Endothelial cell of umbilical vein (primary cell): ENCODE results near the gene KAT7. TPM values are rescaled to one million over a fixed set of nuclear protein-coding genes. Genes with fewer than 3 reads are reported as not detected.

Source experiments
- BruUV-seq: library from RNA; stranded (reverse); fragments of 400-500 nt; replicated peaks from 2 replicates; lab custom pipeline; 2021; lab: Mats Ljungman, UMichigan
- CTCF ChIA-PET: fragments of 300-600, 350-600 bp; sonication (Branson Sonifier 250); formaldehyde crosslinking; loops from one replicate; lab custom pipeline; 2021; ENCODE audit warnings: antibody characterized with exemption, inconsistent platforms; lab: Charles Lee
- POLR2A ChIA-PET: fragments of 300-600, 350-600 bp; sonication (Branson Sonifier 250); formaldehyde crosslinking; loops from one replicate; lab custom pipeline; 2021; ENCODE audit warnings: antibody characterized with exemption, inconsistent platforms; lab: Charles Lee
- DNase-seq: peaks from one replicate; pipeline ENCODE4 v3.0.0-alpha.2; 2011; ENCODE audit warnings: low read depth, low spot score
- FAIRE-seq: peaks from 2 replicates; lab custom pipeline; 2011; peaks lifted over from hg19 to GRCh38; lab: Jason Lieb, UNC
- H2AFZ ChIP-seq: 2 replicates; pipeline ENCODE4 v1.6.0; 2012; ENCODE audit warnings: low read depth, low read length, control low read depth, inconsistent platforms
- H3K27ac ChIP-seq: 2 replicates; pipeline ENCODE4 v1.5.1; 2011; ENCODE audit warnings: low read depth, mild to moderate bottlenecking, control low read depth, low read length, moderate library complexity; ENCODE audit not compliant: insufficient read depth
- H3K27me3 ChIP-seq, 2 experiments: 2 replicates each; pipeline versions ENCODE4 v1.6.0 to v1.6.1; 2011; ENCODE audit warnings: low read length in 2 of 2, mixed read lengths in 1 of 2; ENCODE audit not compliant: control insufficient read depth in 2 of 2, insufficient read depth in 2 of 2
- H3K36me3 ChIP-seq, 2 experiments: 2 replicates in 1 of 2; 3 replicates in 1 of 2; pipeline ENCODE4 v1.5.1; 2011; ENCODE audit warnings: low read length in 2 of 2, mild to moderate bottlenecking in 1 of 2, moderate library complexity in 1 of 2; ENCODE audit not compliant: control insufficient read depth in 2 of 2, insufficient read depth in 2 of 2; ENCODE audit errors: extremely low read depth in 1 of 2
- H3K4me1 ChIP-seq: 3 replicates; pipeline ENCODE4 v1.5.1; 2011; ENCODE audit warnings: mild to moderate bottlenecking, low read length; ENCODE audit not compliant: control insufficient read depth, insufficient read depth; ENCODE audit errors: extremely low read depth
- H3K4me2 ChIP-seq: 2 replicates; pipeline ENCODE4 v1.6.1; 2011; ENCODE audit warnings: low read length, control low read depth, mixed read lengths; ENCODE audit not compliant: insufficient read depth
- H3K4me3 ChIP-seq, 3 experiments: fragments of 200-600 bp in 1 of 3; sonication (generic), shearing (Covaris generic) in 1 of 3; replicated peaks in 1 of 3; 2 replicates each; pipeline ENCODE4 v1.5.1; 2011 to 2016; ENCODE audit warnings: control low read depth in 3 of 3, low read length in 3 of 3, mild to moderate bottlenecking in 2 of 3, inconsistent platforms in 1 of 3, low read depth in 1 of 3, moderate library complexity in 1 of 3; ENCODE audit not compliant: insufficient read depth in 1 of 3
- H3K79me2 ChIP-seq: 2 replicates; pipeline ENCODE4 v1.6.0; 2012; ENCODE audit warnings: low read length, inconsistent platforms; ENCODE audit not compliant: control insufficient read depth, insufficient read depth
- H3K9ac ChIP-seq: replicated peaks from 2 replicates; pipeline ENCODE3; 2011; ENCODE audit warnings: low read length, control low read depth; ENCODE audit not compliant: insufficient read depth; ENCODE audit errors: extremely low read depth
- H3K9me1 ChIP-seq: replicated peaks from 3 replicates; pipeline ENCODE4 v1.6.0; 2011; ENCODE audit warnings: mild to moderate bottlenecking, low read length; ENCODE audit not compliant: control insufficient read depth, insufficient read depth; ENCODE audit errors: extremely low read depth
- H3K9me3 ChIP-seq: replicated peaks from 2 replicates; pipeline ENCODE4 v1.5.1; 2012; ENCODE audit warnings: low read length, inconsistent platforms; ENCODE audit not compliant: control insufficient read depth, insufficient read depth
- H4K20me1 ChIP-seq: replicated peaks from 2 replicates; pipeline ENCODE3; 2011; ENCODE audit warnings: mild to moderate bottlenecking, low read length; ENCODE audit not compliant: control insufficient read depth, insufficient read depth; ENCODE audit errors: extremely low read depth
- CTCF ChIP-seq, 2 donors: IDR thresholded peaks; 1 replicate in 1 of 2; 2 replicates in 1 of 2; pipeline ENCODE4 v1.5.1; 2011; ENCODE audit warnings: low read length in 2 of 2, mild to moderate bottlenecking in 2 of 2, moderate library complexity in 2 of 2, control low read depth in 1 of 2, inconsistent platforms in 1 of 2, low read depth in 1 of 2; ENCODE audit not compliant: insufficient read depth in 1 of 2; ENCODE audit errors: extremely low read depth in 1 of 2
- EZH2 ChIP-seq: IDR thresholded peaks from 2 replicates; pipeline ENCODE4 v1.6.1; 2012; ENCODE audit warnings: borderline replicate concordance, low read depth, mild to moderate bottlenecking, moderate library complexity, low read length, inconsistent platforms; ENCODE audit not compliant: severe bottlenecking
- FOS ChIP-seq: IDR thresholded peaks from 2 replicates; pipeline ENCODE4 v1.6.1; 2011; ENCODE audit warnings: mild to moderate bottlenecking, low read length, moderate library complexity, borderline replicate concordance; ENCODE audit not compliant: insufficient read depth
- GATA2 ChIP-seq: IDR thresholded peaks from 2 replicates; pipeline ENCODE4 v1.7.0; 2011; ENCODE audit warnings: low read depth, mild to moderate bottlenecking, moderate library complexity, mixed read lengths, low read length; ENCODE audit not compliant: insufficient read length, insufficient read depth
- JUN ChIP-seq: IDR thresholded peaks from 2 replicates; pipeline ENCODE4 v1.6.1; 2011; ENCODE audit warnings: borderline replicate concordance, low read depth; ENCODE audit not compliant: insufficient read length, insufficient read depth
- MYC ChIP-seq: IDR thresholded peaks from one replicate; pipeline ENCODE4 v1.6.1; 2011; ENCODE audit warnings: mild to moderate bottlenecking, low read depth, low read length
- POLR2A ChIP-seq: IDR thresholded peaks from 2 replicates; pipeline ENCODE4 v1.6.1; 2012; ENCODE audit warnings: low read depth, mild to moderate bottlenecking, control low read depth, low read length
- POLR2AphosphoS5 ChIP-seq: IDR thresholded peaks from 2 replicates; pipeline ENCODE4 v1.6.1; 2012; ENCODE audit warnings: low read depth, mild to moderate bottlenecking, control low read depth, low read length, moderate library complexity; ENCODE audit not compliant: insufficient read depth
- dilution Hi-C: fragments of 300-500 bp; cut with MboI; formaldehyde crosslinking; loops from one replicate; pipeline ENCODE4 v1.15.0; 2019; ENCODE audit warnings: low sequenced_read_pairs; ENCODE audit not compliant: extremely low pct_ligation_motif_present
- intact Hi-C: fragments of 100-400 bp; cut with micrococcal nuclease; formaldehyde crosslinking; loops from one replicate; pipeline ENCODE4 v1.10.0; 2022
- polyA plus RNA-seq, 4 experiments: library from polyadenylated mRNA; depleted of rRNA in 3 of 4; stranded (reverse) in 3 of 4; unstranded in 1 of 4; fragments of >200 nt; gene quantifications; 2 replicates each; pipeline versions ENCODE4 v1.2.1 to v1.2.3, GENCODE V29; 2011 to 2012; ENCODE audit warnings: missing spikeins in 1 of 4
- total RNA-seq: library from RNA; stranded (reverse); gene quantifications from 2 replicates; pipeline ENCODE4 v1.2.3, GENCODE V29; 2021
- TF ChIP-seq, protein P1 (sequence below): IDR thresholded peaks from 2 replicates; pipeline ENCODE4 v1.6.1; 2011; ENCODE audit not compliant: insufficient read depth, insufficient read length

KAT7 gene
- total and polyA plus RNA-seq, 2 donors (not counting 3 experiments of a cell fraction or from before 2014, with no cell fraction given) = 44.5 to 66.2 TPM

DNA sequence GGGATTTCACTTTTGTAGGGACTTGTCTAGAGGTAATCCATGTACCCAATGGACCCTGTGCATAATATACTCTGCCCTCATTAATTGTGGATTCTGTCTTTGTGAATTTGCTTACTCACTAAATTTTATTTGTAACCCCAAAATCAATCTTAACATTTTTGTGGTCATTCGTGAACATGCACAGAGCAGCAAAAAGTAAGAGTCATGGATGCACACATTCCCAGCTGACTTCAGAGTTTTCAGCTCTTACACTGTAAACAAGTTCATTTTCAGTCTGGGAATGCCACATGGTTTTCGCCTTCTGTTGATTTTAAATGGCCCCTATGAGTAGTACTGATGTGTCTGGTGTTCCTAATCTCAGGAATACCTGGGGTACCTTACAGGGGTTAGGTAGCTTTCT lies 35.1 kb downstream of the KAT7 start:
- H3K27me3 ChIP-seq = no peaks in the 10 kb centered on the region
- POLR2A ChIA-PET = no interaction called here
- CTCF ChIA-PET = interaction anchor here (1.4 kb wide), 1 partner anchor 12 kb away, joined by 4 read pairs; no protein-coding TSS in a partner anchor
- no peak for FAIRE-seq
- H3K27ac ChIP-seq = no peak overlapping the region
- H2AFZ ChIP-seq = no peak overlapping the region
- H3K36me3 ChIP-seq = peaks cover 33 to 47% of the 10 kb centered on the region in 2 experiments
- H3K9me1 ChIP-seq = no peaks in the 10 kb centered on the region
- H3K9ac ChIP-seq = no peak overlapping the region
- no peak overlapping the region for H3K4me2 ChIP-seq
- intact Hi-C loops = no loop called here
- H4K20me1 ChIP-seq = no peaks in the 10 kb centered on the region
- dilution Hi-C loops = no loop called here
- peaks cover 31% of the 10 kb centered on the region for H3K4me1 ChIP-seq
- no peaks in the 10 kb centered on the region for H3K9me3 ChIP-seq
- DNase-seq = no peak
- no peak overlapping the region for H3K4me3 ChIP-seq
- no TSS peak for BruUV-seq
- TF ChIP-seq EZH2 = no peak
- TF ChIP-seq FOS = no peak
- TF ChIP-seq POLR2AphosphoS5 = no peak
- no peak for TF ChIP-seq CTCF (IDR thresholded peaks at IDR 0.05; ENCODE audit: extremely low read depth in 1 of 2, insufficient read depth in 1 of 2, low read depth in 1 of 2, low read length in 2 of 2)
- TF ChIP-seq JUN = no peak
- no peak for TF ChIP-seq GATA2
- no peak for TF ChIP-seq MYC
- no peak for TF ChIP-seq POLR2A
- TF ChIP-seq, protein P1, sequence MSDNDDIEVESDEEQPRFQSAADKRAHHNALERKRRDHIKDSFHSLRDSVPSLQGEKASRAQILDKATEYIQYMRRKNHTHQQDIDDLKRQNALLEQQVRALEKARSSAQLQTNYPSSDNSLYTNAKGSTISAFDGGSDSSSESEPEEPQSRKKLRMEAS = no peak
- H3K79me2 ChIP-seq = peaks cover 4% of the 10 kb centered on the region
